SK-N-MC (cell line): ENCODE measurements around the gene PDE3B.
"Not testable (repeated sequence)": the region's sequence is repeated elsewhere in the genome, so short reads cannot be mapped to it uniquely, and the experiment has no call there.

Experiments used
- EZH2 ChIP-seq: fragments of 200-600 bp; sonication (generic); IDR thresholded peaks from one replicate; pipeline ENCODE4 v1.6.1; 2017; ENCODE audit warnings: antibody characterized with exemption
- POLR2AphosphoS5 ChIP-seq: IDR thresholded peaks from 2 replicates; pipeline ENCODE4 v1.6.1; 2012; ENCODE audit warnings: mild to moderate bottlenecking, low read depth, low read length, borderline replicate concordance

DNA sequence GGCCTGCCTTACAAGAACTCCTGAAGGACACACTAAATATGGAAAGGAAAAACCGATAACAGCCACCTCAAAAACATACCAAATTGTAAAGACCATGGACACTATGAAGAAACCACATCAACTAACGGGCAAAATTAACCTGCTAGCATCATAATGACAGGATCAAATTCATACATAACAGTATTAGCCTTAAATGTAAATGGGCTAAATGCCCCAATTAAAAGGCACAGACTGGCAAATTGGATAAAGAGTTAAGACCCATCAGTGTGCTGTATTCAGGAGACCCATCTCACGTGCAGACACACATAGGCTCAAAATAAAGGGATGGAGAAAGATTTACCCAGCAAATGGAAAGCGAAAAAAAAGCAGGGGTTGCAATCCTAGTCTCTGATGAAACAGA lies 220.2 kb downstream of the PDE3B start:
- not testable (repeated sequence) for TF ChIP-seq POLR2AphosphoS5, EZH2
